Breast epithelium (tissue), 3 donors: Measurements from ENCODE around the gene DNAH10.

Experiments used
- POLR2A ChIP-seq: fragments of 450-650 bp; IDR thresholded peaks from one replicate; pipeline ENCODE4 v1.6.1; 2016; ENCODE audit warnings: antibody characterized with exemption, mild to moderate bottlenecking, moderate library complexity
- TF ChIP-seq, protein P1 (sequence below), 3 donors: fragments of 450-650 bp; IDR thresholded peaks; one replicate each; pipeline ENCODE4 v1.5.1; 2016 to 2017; ENCODE audit warnings: antibody characterized with exemption in 3 of 3, mild to moderate bottlenecking in 3 of 3, moderate library complexity in 3 of 3

DNA sequence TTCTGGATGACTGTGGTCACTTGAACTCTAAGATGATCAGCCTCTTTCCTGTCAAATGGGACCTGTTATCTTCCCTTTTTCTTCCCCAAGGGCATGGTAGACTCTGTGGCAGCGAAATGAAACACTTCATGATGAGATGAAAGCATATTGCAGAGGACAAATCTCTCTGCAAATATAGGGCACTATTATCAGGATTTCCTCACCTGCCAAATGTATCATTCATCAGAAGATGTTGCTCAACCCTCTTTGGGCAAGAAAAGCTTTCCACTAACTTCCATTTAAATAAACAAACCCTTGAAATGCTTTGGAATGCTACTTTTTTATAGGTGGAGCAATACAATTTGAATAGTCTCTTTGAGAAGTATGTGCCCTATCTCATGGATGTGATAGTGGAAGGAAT is 105.0 kb downstream of the DNAH10 start:
- TF ChIP-seq, protein P1, sequence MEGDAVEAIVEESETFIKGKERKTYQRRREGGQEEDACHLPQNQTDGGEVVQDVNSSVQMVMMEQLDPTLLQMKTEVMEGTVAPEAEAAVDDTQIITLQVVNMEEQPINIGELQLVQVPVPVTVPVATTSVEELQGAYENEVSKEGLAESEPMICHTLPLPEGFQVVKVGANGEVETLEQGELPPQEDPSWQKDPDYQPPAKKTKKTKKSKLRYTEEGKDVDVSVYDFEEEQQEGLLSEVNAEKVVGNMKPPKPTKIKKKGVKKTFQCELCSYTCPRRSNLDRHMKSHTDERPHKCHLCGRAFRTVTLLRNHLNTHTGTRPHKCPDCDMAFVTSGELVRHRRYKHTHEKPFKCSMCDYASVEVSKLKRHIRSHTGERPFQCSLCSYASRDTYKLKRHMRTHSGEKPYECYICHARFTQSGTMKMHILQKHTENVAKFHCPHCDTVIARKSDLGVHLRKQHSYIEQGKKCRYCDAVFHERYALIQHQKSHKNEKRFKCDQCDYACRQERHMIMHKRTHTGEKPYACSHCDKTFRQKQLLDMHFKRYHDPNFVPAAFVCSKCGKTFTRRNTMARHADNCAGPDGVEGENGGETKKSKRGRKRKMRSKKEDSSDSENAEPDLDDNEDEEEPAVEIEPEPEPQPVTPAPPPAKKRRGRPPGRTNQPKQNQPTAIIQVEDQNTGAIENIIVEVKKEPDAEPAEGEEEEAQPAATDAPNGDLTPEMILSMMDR (IDR thresholded peaks at IDR 0.05): no peak
- TF ChIP-seq POLR2A: no peak
